Astrocyte of the hippocampus (primary cell): ENCODE measurements around the gene STOX2.
"Not testable (repeated sequence)": the region's sequence is repeated elsewhere in the genome, so short reads cannot be mapped to it uniquely, and the experiment has no call there.

ENCODE experiments used
- DNase-seq: peaks from one replicate; pipeline ENCODE4 v3.0.0; 2011; ENCODE audit warnings: low read depth, low spot score

Gene STOX2

GRCh38 chr4:183935355-183936005 lies 30.4 kb downstream of the STOX2 start:
- DNase-seq: no peak

- no peak for DNase-seq
Observed at GRCh38 chr4:183936047-183936446, 30.9 kb downstream of the STOX2 start.

GRCh38 chr4:183936574-183937345 lies 31.7 kb downstream of the STOX2 start:
- DNase-seq: no peak

GRCh38 chr4:183940864-183941263 lies 35.8 kb downstream of the STOX2 start:
- DNase-seq: no peak

GRCh38 chr4:183941964-183942363 lies 36.9 kb downstream of the STOX2 start:
- no peak for DNase-seq

GRCh38 chr4:183945741-183946140 lies 40.6 kb downstream of the STOX2 start:
- no peak for DNase-seq

GRCh38 chr4:183950536-183950935 lies 45.4 kb downstream of the STOX2 start:
- no peak for DNase-seq

GRCh38 chr4:183952652-183953051 lies 47.5 kb downstream of the STOX2 start:
- DNase-seq: not testable (repeated sequence)

- DNase-seq: no peak
Observed at GRCh38 chr4:183959319-183960045, 54.4 kb downstream of the STOX2 start.

- peak; percentile 91 for DNase-seq
Observed at GRCh38 chr4:183960046-183960420, 54.9 kb downstream of the STOX2 start.

GRCh38 chr4:183960962-183961541 lies 55.9 kb downstream of the STOX2 start:
- peak; percentile 64 for DNase-seq

GRCh38 chr4:183961795-183962194 lies 56.7 kb downstream of the STOX2 start:
- DNase-seq: no peak

- DNase-seq: no peak
Observed at GRCh38 chr4:183962419-183962818, 57.3 kb downstream of the STOX2 start.

GRCh38 chr4:183966371-183966770 lies 61.3 kb downstream of the STOX2 start:
- DNase-seq: peak; percentile 62

GRCh38 chr4:183967266-183967665 lies 62.2 kb downstream of the STOX2 start:
- DNase-seq: no peak

- DNase-seq: no peak
Observed at GRCh38 chr4:183968502-183968901, 63.4 kb downstream of the STOX2 start.

GRCh38 chr4:183968931-183969330 lies 63.8 kb downstream of the STOX2 start:
- no peak for DNase-seq

- DNase-seq: no peak
Observed at GRCh38 chr4:183969596-183969995, 64.5 kb downstream of the STOX2 start.

GRCh38 chr4:183971929-183972490 lies 66.9 kb downstream of the STOX2 start:
- peak; percentile 54 for DNase-seq

- no peak for DNase-seq
Observed at GRCh38 chr4:183977707-183978106, 72.6 kb downstream of the STOX2 start.

GRCh38 chr4:183984566-183984965 lies 79.5 kb downstream of the STOX2 start:
- DNase-seq: no peak

- DNase-seq: no peak
Observed at GRCh38 chr4:183985786-183986185, 80.7 kb downstream of the STOX2 start.
